Mammary epithelial cell (primary cell): ENCODE results near the gene BNC1.

Experiments used
- EZH2 ChIP-seq: IDR thresholded peaks from 2 replicates; pipeline ENCODE4 v1.6.1; 2012; ENCODE audit warnings: low read length, inconsistent platforms, borderline replicate concordance
- TF ChIP-seq, protein P1 (sequence below), 2 donors: IDR thresholded peaks in 1 of 2; conservative IDR thresholded peaks in 1 of 2; 2 replicates each; pipeline ENCODE4 v1.5.1; 2011 to 2012; ENCODE audit warnings: inconsistent platforms in 2 of 2, low read length in 2 of 2, mild to moderate bottlenecking in 2 of 2, control low read depth in 1 of 2, low read depth in 1 of 2; ENCODE audit not compliant: insufficient read depth in 1 of 2; ENCODE audit errors: extremely low read depth in 1 of 2

- TF ChIP-seq, protein P1, sequence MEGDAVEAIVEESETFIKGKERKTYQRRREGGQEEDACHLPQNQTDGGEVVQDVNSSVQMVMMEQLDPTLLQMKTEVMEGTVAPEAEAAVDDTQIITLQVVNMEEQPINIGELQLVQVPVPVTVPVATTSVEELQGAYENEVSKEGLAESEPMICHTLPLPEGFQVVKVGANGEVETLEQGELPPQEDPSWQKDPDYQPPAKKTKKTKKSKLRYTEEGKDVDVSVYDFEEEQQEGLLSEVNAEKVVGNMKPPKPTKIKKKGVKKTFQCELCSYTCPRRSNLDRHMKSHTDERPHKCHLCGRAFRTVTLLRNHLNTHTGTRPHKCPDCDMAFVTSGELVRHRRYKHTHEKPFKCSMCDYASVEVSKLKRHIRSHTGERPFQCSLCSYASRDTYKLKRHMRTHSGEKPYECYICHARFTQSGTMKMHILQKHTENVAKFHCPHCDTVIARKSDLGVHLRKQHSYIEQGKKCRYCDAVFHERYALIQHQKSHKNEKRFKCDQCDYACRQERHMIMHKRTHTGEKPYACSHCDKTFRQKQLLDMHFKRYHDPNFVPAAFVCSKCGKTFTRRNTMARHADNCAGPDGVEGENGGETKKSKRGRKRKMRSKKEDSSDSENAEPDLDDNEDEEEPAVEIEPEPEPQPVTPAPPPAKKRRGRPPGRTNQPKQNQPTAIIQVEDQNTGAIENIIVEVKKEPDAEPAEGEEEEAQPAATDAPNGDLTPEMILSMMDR (conservative IDR thresholded peaks at IDR 0.05 in 1 of 2, IDR thresholded peaks at IDR 0.05 in 1 of 2; ENCODE audit: extremely low read depth in 1 of 2, insufficient read depth in 1 of 2, low read depth in 1 of 2, low read length in 2 of 2), result no peak
- no peak for TF ChIP-seq EZH2
Measured at GRCh38 chr15:83206526-83207008, 77.9 kb downstream of the BNC1 start.
